ENCODE data around the gene MCM3AP.

DNA sequence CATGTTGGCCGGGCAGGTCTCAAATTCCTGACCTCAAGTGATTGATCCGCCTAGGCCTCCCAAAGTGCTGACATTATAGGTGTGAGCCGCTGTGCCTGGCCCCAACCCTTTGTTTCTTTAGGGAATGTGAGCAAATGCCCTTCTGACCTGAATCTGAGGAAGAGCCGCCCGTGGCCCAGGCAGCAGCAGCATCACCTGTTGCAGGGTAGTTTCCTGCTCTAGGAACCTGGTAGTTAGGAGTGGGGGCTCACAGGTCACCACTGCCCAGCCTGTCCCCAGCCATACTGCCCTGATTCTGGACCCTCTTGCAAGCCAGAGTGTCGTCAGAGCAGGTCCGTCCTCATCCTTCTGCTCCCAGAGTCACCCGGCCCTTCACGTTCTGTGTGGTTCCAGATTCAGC lies 13.8 kb upstream of the MCM3AP start:
- TF ChIP-seq SP1 (IDR thresholded peaks at IDR 0.05) (no peak), HNF4A (conservative IDR thresholded peaks at IDR 0.05) (no peak), NR2F2 (IDR thresholded peaks at IDR 0.05) (no peak), YY1 (IDR thresholded peaks at IDR 0.05) (no peak)
- TF ChIP-seq, protein P1, sequence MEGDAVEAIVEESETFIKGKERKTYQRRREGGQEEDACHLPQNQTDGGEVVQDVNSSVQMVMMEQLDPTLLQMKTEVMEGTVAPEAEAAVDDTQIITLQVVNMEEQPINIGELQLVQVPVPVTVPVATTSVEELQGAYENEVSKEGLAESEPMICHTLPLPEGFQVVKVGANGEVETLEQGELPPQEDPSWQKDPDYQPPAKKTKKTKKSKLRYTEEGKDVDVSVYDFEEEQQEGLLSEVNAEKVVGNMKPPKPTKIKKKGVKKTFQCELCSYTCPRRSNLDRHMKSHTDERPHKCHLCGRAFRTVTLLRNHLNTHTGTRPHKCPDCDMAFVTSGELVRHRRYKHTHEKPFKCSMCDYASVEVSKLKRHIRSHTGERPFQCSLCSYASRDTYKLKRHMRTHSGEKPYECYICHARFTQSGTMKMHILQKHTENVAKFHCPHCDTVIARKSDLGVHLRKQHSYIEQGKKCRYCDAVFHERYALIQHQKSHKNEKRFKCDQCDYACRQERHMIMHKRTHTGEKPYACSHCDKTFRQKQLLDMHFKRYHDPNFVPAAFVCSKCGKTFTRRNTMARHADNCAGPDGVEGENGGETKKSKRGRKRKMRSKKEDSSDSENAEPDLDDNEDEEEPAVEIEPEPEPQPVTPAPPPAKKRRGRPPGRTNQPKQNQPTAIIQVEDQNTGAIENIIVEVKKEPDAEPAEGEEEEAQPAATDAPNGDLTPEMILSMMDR (IDR thresholded peaks at IDR 0.05; ENCODE audit: low read depth, low read length, missing input control): no peak
- TF ChIP-seq, protein P2, sequence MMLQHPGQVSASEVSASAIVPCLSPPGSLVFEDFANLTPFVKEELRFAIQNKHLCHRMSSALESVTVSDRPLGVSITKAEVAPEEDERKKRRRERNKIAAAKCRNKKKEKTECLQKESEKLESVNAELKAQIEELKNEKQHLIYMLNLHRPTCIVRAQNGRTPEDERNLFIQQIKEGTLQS (IDR thresholded peaks at IDR 0.05): no peak
- TF ChIP-seq, protein P3, sequence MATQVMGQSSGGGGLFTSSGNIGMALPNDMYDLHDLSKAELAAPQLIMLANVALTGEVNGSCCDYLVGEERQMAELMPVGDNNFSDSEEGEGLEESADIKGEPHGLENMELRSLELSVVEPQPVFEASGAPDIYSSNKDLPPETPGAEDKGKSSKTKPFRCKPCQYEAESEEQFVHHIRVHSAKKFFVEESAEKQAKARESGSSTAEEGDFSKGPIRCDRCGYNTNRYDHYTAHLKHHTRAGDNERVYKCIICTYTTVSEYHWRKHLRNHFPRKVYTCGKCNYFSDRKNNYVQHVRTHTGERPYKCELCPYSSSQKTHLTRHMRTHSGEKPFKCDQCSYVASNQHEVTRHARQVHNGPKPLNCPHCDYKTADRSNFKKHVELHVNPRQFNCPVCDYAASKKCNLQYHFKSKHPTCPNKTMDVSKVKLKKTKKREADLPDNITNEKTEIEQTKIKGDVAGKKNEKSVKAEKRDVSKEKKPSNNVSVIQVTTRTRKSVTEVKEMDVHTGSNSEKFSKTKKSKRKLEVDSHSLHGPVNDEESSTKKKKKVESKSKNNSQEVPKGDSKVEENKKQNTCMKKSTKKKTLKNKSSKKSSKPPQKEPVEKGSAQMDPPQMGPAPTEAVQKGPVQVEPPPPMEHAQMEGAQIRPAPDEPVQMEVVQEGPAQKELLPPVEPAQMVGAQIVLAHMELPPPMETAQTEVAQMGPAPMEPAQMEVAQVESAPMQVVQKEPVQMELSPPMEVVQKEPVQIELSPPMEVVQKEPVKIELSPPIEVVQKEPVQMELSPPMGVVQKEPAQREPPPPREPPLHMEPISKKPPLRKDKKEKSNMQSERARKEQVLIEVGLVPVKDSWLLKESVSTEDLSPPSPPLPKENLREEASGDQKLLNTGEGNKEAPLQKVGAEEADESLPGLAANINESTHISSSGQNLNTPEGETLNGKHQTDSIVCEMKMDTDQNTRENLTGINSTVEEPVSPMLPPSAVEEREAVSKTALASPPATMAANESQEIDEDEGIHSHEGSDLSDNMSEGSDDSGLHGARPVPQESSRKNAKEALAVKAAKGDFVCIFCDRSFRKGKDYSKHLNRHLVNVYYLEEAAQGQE (IDR thresholded peaks at IDR 0.05): no peak
- TF ChIP-seq, protein P4, sequence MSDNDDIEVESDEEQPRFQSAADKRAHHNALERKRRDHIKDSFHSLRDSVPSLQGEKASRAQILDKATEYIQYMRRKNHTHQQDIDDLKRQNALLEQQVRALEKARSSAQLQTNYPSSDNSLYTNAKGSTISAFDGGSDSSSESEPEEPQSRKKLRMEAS (IDR thresholded peaks at IDR 0.05): no peak

Measured in liver (tissue), 3 donors.